Measurements from ENCODE around the gene OR4D11.
"Not testable (repeated sequence)": the region's sequence is repeated elsewhere in the genome, so short reads cannot be mapped to it uniquely, and the experiment has no call there.

OR4D11 gene

GRCh38 chr11:59503276-59503675, at the start of gene OR4D11:
TSS of gene OR4D11 (plus strand) at chr11:59503576. CDS start at chr11:59503576, 0 bp downstream.
- no peak for DNase-seq (ENCODE audit: low read depth in 1 of 2, low spot score in 1 of 2)

- no peak for DNase-seq (ENCODE audit: low read depth in 1 of 2, low spot score in 1 of 2)
These were observed 46.7 kb upstream of the OR4D11 start, which contains the start of gene OR4D6 for GRCh38 chr11:59456661-59457060. TSS of gene OR4D6 (plus strand) at chr11:59456961. CDS start at chr11:59456961, 0 bp downstream.

- DNase-seq (ENCODE audit: low read depth in 1 of 2, low spot score in 1 of 2): no peak
These were observed 43.5 kb upstream of the OR4D11 start for GRCh38 chr11:59459916-59460315.

- DNase-seq (ENCODE audit: low read depth in 1 of 2, low spot score in 1 of 2): no peak
These were observed 40.2 kb upstream of the OR4D11 start for GRCh38 chr11:59463190-59463641.

- DNase-seq (ENCODE audit: low read depth in 1 of 2, low spot score in 1 of 2): no peak
These were observed 30.4 kb upstream of the OR4D11 start, which contains the start of gene OR4D10 for GRCh38 chr11:59473015-59473414. TSS of gene OR4D10 (plus strand) at chr11:59473315. CDS start at chr11:59477430, 4,115 bp downstream.

- DNase-seq (ENCODE audit: low read depth in 1 of 2, low spot score in 1 of 2): no peak
These were observed 28.2 kb upstream of the OR4D11 start for GRCh38 chr11:59475176-59475575.

- no peak for DNase-seq (ENCODE audit: low read depth in 1 of 2, low spot score in 1 of 2)
These were observed 23.5 kb upstream of the OR4D11 start for GRCh38 chr11:59479906-59480305.

- no peak for DNase-seq (ENCODE audit: low read depth in 1 of 2, low spot score in 1 of 2)
These were observed 23.0 kb upstream of the OR4D11 start for GRCh38 chr11:59480359-59480758.

GRCh38 chr11:59501931-59502330, 1.4 kb upstream of the OR4D11 start:
- no peak for DNase-seq (ENCODE audit: low read depth in 1 of 2, low spot score in 1 of 2)

GRCh38 chr11:59510941-59511589, 7.7 kb downstream of the OR4D11 start, which contains the start of gene OR4D9:
TSS of gene OR4D9 (plus strand) at chr11:59511539. CDS start at chr11:59514913, 3,374 bp downstream.
- no peak for DNase-seq (ENCODE audit: low read depth in 1 of 2, low spot score in 1 of 2)

GRCh38 chr11:59511675-59512074, 8.3 kb downstream of the OR4D11 start:
- DNase-seq (ENCODE audit: low read depth in 1 of 2, low spot score in 1 of 2): no peak

GRCh38 chr11:59520139-59520538, 16.8 kb downstream of the OR4D11 start:
- DNase-seq (ENCODE audit: low read depth in 1 of 2, low spot score in 1 of 2): not testable (repeated sequence)

GRCh38 chr11:59520741-59521140, 17.4 kb downstream of the OR4D11 start:
- DNase-seq (ENCODE audit: low read depth in 1 of 2, low spot score in 1 of 2): no peak

- no peak for DNase-seq (ENCODE audit: low read depth in 1 of 2, low spot score in 1 of 2)
These were observed 20.2 kb downstream of the OR4D11 start for GRCh38 chr11:59523541-59523940.

- DNase-seq (ENCODE audit: low read depth in 1 of 2, low spot score in 1 of 2): no peak
These were observed 25.3 kb downstream of the OR4D11 start for GRCh38 chr11:59528711-59529110.

GRCh38 chr11:59532620-59533019, 29.2 kb downstream of the OR4D11 start:
- no peak for DNase-seq (ENCODE audit: low read depth in 1 of 2, low spot score in 1 of 2)

- no peak for DNase-seq (ENCODE audit: low read depth in 1 of 2, low spot score in 1 of 2)
These were observed 31.3 kb downstream of the OR4D11 start for GRCh38 chr11:59534676-59535075.

- DNase-seq (ENCODE audit: low read depth in 1 of 2, low spot score in 1 of 2): no peak
These were observed 38.9 kb downstream of the OR4D11 start for GRCh38 chr11:59542142-59542810.

GRCh38 chr11:59543713-59544112, 40.3 kb downstream of the OR4D11 start:
- not testable (repeated sequence) for DNase-seq (ENCODE audit: low read depth in 1 of 2, low spot score in 1 of 2)

GRCh38 chr11:59544869-59545178, 41.4 kb downstream of the OR4D11 start:
- no peak for DNase-seq (ENCODE audit: low read depth in 1 of 2, low spot score in 1 of 2)

GRCh38 chr11:59545179-59546020, 42.0 kb downstream of the OR4D11 start:
- no peak for DNase-seq (ENCODE audit: low read depth in 1 of 2, low spot score in 1 of 2)

Data from activated T-helper 1 cell treated with anti-CD3 and anti-CD28 coated beads, Interleukin-2, amount 50 U/mL, for 16 hours (primary cell).